PC-9 (cell line): Measurements from ENCODE around the gene FBXO41.
"Not testable (repeated sequence)": the region's sequence is repeated elsewhere in the genome, so short reads cannot be mapped to it uniquely, and the experiment has no call there.

ENCODE experiments used
- EZH2 ChIP-seq: fragments of 200-600 bp; sonication (generic); IDR thresholded peaks from 2 replicates; pipeline ENCODE4 v1.8.0; 2017; ENCODE audit warnings: antibody characterized with exemption, low read depth
- TF ChIP-seq, protein P1 (sequence below): fragments of 200-600 bp; sonication (generic); conservative IDR thresholded peaks from 2 replicates; pipeline ENCODE4 v1.6.1; 2017; ENCODE audit warnings: mixed run types, antibody characterized with exemption, mild to moderate bottlenecking, moderate library complexity

DNA sequence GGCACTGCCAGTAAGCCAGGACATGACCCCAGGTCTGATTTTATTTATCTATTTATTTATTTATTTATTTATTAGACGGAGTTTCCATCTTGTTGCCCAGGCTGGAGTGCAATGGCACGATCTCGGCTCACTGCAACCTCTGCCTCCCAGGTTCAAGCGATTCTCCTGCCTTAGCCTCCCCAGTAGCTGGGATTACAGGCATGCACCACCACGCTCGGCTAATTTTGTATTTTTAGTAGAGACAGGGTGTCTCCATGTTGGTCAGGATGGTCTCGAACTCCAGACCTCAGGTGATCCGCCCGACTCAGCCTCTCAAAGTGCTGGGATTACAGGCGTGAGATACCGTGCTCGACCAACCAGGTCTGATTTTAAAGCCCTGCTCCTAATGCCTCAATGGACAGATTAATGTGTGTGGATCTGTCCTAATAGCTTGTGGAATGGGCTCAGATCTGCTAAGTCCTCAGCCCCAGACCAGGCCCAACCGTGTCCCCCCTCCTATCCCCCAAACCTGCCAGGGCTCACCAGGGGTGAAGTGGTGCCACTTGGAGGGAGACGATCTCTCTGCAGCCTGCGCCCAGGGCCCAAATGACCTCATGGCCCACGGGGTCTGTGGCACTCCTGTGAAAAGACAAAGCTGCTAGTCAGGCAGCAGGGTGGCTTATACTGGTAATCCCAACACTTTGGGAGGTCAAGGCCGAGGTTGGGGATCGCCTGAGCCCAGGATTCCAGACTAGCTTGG, 21.4 kb downstream of the FBXO41 start:
- not testable (repeated sequence) for TF ChIP-seq EZH2
- TF ChIP-seq, protein P1, sequence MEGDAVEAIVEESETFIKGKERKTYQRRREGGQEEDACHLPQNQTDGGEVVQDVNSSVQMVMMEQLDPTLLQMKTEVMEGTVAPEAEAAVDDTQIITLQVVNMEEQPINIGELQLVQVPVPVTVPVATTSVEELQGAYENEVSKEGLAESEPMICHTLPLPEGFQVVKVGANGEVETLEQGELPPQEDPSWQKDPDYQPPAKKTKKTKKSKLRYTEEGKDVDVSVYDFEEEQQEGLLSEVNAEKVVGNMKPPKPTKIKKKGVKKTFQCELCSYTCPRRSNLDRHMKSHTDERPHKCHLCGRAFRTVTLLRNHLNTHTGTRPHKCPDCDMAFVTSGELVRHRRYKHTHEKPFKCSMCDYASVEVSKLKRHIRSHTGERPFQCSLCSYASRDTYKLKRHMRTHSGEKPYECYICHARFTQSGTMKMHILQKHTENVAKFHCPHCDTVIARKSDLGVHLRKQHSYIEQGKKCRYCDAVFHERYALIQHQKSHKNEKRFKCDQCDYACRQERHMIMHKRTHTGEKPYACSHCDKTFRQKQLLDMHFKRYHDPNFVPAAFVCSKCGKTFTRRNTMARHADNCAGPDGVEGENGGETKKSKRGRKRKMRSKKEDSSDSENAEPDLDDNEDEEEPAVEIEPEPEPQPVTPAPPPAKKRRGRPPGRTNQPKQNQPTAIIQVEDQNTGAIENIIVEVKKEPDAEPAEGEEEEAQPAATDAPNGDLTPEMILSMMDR: not testable (repeated sequence)
